Measurements from ENCODE around the gene CTSA. TPM values are rescaled to one million over a fixed set of nuclear protein-coding genes. Genes with fewer than 3 reads are reported as not detected.

CTSA gene
- total and polyA plus RNA-seq, 5 donors from 2014 or later = 104 to 190 (median 158) TPM

DNA sequence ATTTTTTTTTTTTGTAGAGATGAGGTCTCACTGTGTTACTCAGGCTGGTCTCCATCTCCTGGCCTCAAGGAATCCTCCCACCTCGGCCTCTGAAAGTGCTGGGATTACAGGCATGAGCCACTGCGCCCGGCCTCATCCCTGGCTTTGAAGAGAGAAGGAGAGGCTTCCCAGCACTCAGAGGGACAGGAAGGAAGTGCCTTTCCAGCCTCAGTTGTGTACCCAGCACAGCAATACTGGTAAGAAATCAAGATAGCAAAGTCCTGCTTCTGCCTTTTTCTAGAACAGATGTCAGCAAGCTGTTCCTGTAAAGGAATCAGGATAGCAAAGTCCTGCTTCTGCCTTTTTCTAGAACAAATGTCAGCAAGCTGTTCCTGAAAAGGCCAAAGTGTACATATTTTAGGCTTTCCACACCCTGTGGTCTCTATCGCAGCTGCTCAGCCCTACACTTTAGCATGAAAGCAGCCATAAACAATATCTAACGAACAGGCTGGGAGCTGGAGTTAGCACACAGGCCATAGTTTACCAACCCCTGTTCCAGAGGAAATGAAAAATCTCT is 27.1 kb downstream of the CTSA start:
- Mint-ChIP-seq H3K9me3 (no peaks in the 10 kb centered on the region), H3K36me3 (no peaks in the 10 kb centered on the region), H3K27ac (no peak overlapping the region), H3K27me3 (peaks cover 64% of the 10 kb centered on the region), H3K4me1 (no peaks in the 10 kb centered on the region), H3K4me3 (peak overlapping the region in 1 of 4 donors; percentile 21)
- Histone ChIP-seq H3K9me3 (ENCODE audit: control insufficient read depth in 2 of 2, low read length in 2 of 2) (no peaks in the 10 kb centered on the region), H3K27me3 (ENCODE audit: control insufficient read depth, insufficient read depth, low read length) (no peaks in the 10 kb centered on the region), H3K36me3 (ENCODE audit: control insufficient read depth, insufficient read depth, low read length) (no peaks in the 10 kb centered on the region), H3K4me1 (ENCODE audit: control insufficient read depth, insufficient read depth, low read length, poor library complexity, severe bottlenecking) (no peaks in the 10 kb centered on the region), H3K27ac (ENCODE audit: insufficient read depth, low read length, poor library complexity, severe bottlenecking) (no peak overlapping the region), H3K4me3 (ENCODE audit: low read depth, low read length) (no peak overlapping the region)
- ATAC-seq (ENCODE audit: low read depth in 2 of 2) (no peak), DNase-seq (no peak)

DNA sequence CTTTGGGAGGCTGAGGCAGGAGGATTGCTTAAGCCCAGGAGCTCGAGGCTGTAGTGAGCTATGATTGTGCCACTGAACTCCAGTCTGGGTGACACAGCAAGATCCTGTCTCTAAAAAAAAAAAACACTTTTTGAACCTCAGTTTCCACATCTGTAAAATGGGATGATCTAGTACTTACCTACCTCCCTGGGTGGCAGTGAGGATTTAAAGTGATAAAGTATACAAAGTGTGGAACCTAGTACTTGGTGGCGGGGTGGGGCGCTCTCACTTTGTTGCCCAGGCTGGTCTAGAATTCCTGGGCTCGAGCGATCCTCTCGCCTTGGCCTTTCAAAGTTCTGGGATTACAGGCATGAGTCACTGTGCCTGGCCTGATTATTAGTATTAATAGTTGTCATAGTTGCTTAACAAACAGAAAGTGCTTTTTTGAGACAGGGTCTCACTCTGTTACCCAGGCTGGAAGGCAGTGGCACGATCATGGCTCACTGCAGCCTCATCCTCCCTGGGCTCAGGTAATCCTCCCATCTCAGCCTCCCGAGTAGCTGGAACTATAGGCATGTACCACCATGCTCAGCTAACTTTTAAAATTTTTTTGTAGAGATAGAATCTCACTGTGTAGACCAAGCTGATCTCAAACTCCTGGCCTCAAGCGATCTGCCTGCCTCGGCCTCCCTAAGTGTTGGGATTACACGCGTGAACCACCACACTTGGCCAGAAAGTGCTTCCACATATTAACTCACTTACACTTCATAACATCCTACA is 27.8 kb downstream of the CTSA start:
- no peaks in the 10 kb centered on the region for H3K4me1 Mint-ChIP-seq
- Histone ChIP-seq H3K36me3 (ENCODE audit: control insufficient read depth, insufficient read depth, low read length) (no peaks in the 10 kb centered on the region), H3K4me1 (ENCODE audit: control insufficient read depth, insufficient read depth, low read length, poor library complexity, severe bottlenecking) (no peaks in the 10 kb centered on the region), H3K4me3 (ENCODE audit: low read depth, low read length) (no peak overlapping the region), H3K27me3 (ENCODE audit: control insufficient read depth, insufficient read depth, low read length) (no peaks in the 10 kb centered on the region), H3K27ac (ENCODE audit: insufficient read depth, low read length, poor library complexity, severe bottlenecking) (no peak overlapping the region), H3K9me3 (ENCODE audit: control insufficient read depth in 2 of 2, low read length in 2 of 2) (no peaks in the 10 kb centered on the region)
- no peaks in the 10 kb centered on the region for H3K9me3 Mint-ChIP-seq
- no peaks in the 10 kb centered on the region for H3K36me3 Mint-ChIP-seq
- no peak overlapping the region for H3K4me3 Mint-ChIP-seq
- no peak for ATAC-seq (ENCODE audit: low read depth in 2 of 2)
- DNase-seq = no peak
- peaks cover 62% of the 10 kb centered on the region for H3K27me3 Mint-ChIP-seq
- H3K27ac Mint-ChIP-seq = no peak overlapping the region

DNA sequence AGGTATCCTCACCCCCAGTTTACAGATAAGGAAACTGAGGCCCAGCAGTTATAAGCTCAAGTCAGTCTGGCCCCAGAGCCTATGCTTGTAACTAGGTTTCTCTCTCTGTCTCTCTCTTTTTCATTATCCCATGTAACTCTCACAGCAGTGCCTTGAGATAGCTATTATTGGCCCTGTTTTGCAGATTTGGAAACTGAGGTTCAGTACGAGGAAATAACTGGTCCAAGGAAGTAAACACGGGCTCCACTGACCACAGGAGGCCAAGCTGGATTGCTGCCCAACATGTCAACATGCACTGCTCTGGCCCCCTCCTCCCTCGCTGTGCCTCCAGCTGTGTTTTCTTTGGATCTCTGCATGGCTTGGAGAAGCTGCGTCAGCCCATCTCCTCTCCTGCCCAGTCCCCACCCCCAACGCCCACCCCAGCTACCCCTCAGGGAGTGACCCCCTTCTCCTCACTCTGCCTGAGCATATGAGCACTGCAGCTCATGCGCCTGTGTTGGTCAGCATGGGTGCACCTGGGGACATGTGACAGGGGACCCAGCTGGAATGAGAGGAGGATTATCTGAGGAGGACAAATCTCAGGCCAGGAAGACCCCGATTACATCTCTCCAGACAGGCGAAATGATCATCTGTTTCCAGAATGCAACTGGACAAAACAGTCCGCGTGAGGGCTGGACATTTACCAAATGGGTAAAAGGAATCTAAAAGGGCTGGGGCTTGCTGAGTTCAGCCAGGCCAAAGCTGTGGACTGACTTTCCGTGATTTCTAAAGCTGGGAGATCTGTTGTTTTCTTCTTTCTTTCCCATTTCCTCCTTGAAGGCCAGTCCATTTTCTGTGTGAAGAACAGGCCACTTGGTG is 28.6 kb downstream of the CTSA start:
- no peak overlapping the region for H3K4me3 Mint-ChIP-seq
- H3K36me3 Mint-ChIP-seq = no peaks in the 10 kb centered on the region
- no peaks in the 10 kb centered on the region for H3K27me3 ChIP-seq (ENCODE audit: control insufficient read depth, insufficient read depth, low read length)
- no peaks in the 10 kb centered on the region for H3K9me3 ChIP-seq (ENCODE audit: control insufficient read depth in 2 of 2, low read length in 2 of 2)
- ATAC-seq (ENCODE audit: low read depth in 2 of 2) (no peak), DNase-seq (no peak)
- no peaks in the 10 kb centered on the region for H3K4me1 ChIP-seq (ENCODE audit: control insufficient read depth, insufficient read depth, low read length, poor library complexity, severe bottlenecking)
- peaks cover 61% of the 10 kb centered on the region for H3K27me3 Mint-ChIP-seq
- H3K4me1 Mint-ChIP-seq = no peaks in the 10 kb centered on the region
- H3K27ac ChIP-seq (ENCODE audit: insufficient read depth, low read length, poor library complexity, severe bottlenecking) = no peak overlapping the region
- no peaks in the 10 kb centered on the region for H3K9me3 Mint-ChIP-seq
- no peak overlapping the region for H3K4me3 ChIP-seq (ENCODE audit: low read depth, low read length)
- no peaks in the 10 kb centered on the region for H3K36me3 ChIP-seq (ENCODE audit: control insufficient read depth, insufficient read depth, low read length)
- H3K27ac Mint-ChIP-seq = peak overlapping the region in 1 of 3 donors; percentile 71

DNA sequence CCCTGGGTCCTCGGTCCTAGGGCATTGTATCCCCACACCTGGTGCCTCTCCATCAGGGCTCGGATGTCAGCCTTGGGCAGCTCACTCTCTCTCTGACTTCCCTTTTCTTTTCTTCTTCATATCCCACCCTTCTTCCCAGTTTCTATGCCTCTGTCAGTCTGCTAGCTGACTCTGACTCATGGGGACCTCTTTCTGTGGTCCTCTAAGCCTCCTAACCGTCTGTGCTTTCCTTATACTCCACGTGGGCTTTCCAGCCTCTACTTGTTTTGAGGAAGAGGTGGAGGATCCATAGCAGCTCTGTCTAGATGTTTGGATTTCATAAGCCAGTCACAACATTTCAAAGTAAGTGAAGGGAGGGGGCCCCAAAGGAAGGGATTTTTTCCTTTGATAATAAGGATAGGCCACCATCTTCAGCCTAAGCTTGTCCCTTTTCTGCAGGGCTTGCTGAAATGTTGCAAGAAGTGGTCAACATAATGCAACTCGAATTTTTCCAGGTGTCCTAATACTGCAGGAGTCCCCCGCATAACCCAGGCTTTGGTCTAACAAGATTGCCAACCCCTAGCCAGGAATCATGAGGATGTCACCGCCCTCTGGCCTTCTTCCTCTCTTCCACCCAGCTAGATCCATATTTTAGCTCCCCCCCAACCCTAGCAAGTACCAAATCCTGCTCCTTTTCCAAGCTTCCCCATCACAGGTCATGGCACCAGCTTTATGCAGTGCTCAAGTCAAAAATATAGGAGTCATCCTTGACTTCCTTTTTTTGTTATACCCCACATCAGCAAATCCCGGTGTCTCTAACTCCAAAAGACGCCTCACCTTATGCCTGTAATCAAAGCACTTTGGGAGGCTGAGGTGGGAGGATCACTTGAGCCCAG is 29.6 kb downstream of the CTSA start:
- no peaks in the 10 kb centered on the region for H3K9me3 Mint-ChIP-seq

DNA sequence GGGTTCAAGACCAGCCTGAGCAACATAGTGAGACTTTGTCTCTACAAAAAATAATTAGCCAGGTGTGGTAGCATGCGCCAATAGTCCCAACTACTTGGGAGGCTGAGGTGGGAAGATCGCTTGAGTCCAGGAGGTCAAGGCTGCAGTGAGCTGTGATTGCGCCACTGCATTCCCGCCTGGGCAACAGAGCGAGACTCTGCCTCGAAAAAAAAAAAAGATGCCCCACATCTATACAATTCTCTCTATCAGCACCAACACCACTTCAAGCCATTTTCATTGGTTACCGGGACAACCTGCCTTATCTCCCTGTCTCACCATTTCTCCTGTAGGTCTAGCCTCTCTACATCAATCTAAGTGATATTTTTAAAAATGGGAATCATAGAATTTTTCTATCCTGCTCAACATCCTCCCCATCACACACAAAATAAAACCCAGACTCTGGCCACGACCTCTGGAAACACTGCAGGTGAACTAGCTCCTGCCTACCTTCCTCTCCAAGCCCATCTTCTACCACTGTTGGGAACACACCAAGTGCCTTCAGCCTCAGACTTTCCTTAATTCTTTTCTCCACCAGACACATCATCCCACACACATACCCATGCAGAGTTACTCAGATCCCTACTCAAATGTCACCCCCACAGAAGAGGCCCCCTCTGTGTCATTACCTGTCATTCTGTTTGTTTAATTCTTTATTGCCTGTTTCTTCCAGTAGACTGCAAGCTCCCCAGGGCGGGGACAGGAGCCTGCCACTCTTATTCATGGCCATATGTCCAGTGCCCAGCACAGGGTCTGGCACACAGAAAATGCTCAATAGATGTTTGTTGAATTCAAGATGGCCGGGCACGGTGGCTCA is 30.4 kb downstream of the CTSA start:
- no peaks in the 10 kb centered on the region for H3K9me3 Mint-ChIP-seq
- Histone ChIP-seq H3K9me3 (ENCODE audit: control insufficient read depth in 2 of 2, low read length in 2 of 2) (no peaks in the 10 kb centered on the region), H3K27me3 (ENCODE audit: control insufficient read depth, insufficient read depth, low read length) (no peaks in the 10 kb centered on the region), H3K27ac (ENCODE audit: insufficient read depth, low read length, poor library complexity, severe bottlenecking) (no peak overlapping the region), H3K36me3 (ENCODE audit: control insufficient read depth, insufficient read depth, low read length) (no peaks in the 10 kb centered on the region), H3K4me1 (ENCODE audit: control insufficient read depth, insufficient read depth, low read length, poor library complexity, severe bottlenecking) (no peaks in the 10 kb centered on the region), H3K4me3 (ENCODE audit: low read depth, low read length) (no peak overlapping the region)
- no peaks in the 10 kb centered on the region for H3K4me1 Mint-ChIP-seq
- DNase-seq (no peak), ATAC-seq (ENCODE audit: low read depth in 2 of 2) (no peak)
- no peaks in the 10 kb centered on the region for H3K36me3 Mint-ChIP-seq
- no peak overlapping the region for H3K4me3 Mint-ChIP-seq
- no peak overlapping the region for H3K27ac Mint-ChIP-seq
- peaks cover 43% of the 10 kb centered on the region for H3K27me3 Mint-ChIP-seq

More for the DNA sequence above, 29.6 kb downstream of the CTSA start:
- H3K27me3 ChIP-seq (ENCODE audit: control insufficient read depth, insufficient read depth, low read length) = no peaks in the 10 kb centered on the region
- H3K4me3 ChIP-seq (ENCODE audit: low read depth, low read length) = no peak overlapping the region
- no peak overlapping the region for H3K4me3 Mint-ChIP-seq
- no peaks in the 10 kb centered on the region for H3K36me3 ChIP-seq (ENCODE audit: control insufficient read depth, insufficient read depth, low read length)
- H3K4me1 Mint-ChIP-seq = no peaks in the 10 kb centered on the region
- no peaks in the 10 kb centered on the region for H3K9me3 ChIP-seq (ENCODE audit: control insufficient read depth in 2 of 2, low read length in 2 of 2)
- DNase-seq (no peak), ATAC-seq (ENCODE audit: low read depth in 2 of 2) (no peak)
- H3K27ac ChIP-seq (ENCODE audit: insufficient read depth, low read length, poor library complexity, severe bottlenecking) = no peak overlapping the region
- no peaks in the 10 kb centered on the region for H3K36me3 Mint-ChIP-seq
- no peak overlapping the region for H3K27ac Mint-ChIP-seq
- no peaks in the 10 kb centered on the region for H3K4me1 ChIP-seq (ENCODE audit: control insufficient read depth, insufficient read depth, low read length, poor library complexity, severe bottlenecking)
- H3K27me3 Mint-ChIP-seq = peaks cover 52% of the 10 kb centered on the region

DNA sequence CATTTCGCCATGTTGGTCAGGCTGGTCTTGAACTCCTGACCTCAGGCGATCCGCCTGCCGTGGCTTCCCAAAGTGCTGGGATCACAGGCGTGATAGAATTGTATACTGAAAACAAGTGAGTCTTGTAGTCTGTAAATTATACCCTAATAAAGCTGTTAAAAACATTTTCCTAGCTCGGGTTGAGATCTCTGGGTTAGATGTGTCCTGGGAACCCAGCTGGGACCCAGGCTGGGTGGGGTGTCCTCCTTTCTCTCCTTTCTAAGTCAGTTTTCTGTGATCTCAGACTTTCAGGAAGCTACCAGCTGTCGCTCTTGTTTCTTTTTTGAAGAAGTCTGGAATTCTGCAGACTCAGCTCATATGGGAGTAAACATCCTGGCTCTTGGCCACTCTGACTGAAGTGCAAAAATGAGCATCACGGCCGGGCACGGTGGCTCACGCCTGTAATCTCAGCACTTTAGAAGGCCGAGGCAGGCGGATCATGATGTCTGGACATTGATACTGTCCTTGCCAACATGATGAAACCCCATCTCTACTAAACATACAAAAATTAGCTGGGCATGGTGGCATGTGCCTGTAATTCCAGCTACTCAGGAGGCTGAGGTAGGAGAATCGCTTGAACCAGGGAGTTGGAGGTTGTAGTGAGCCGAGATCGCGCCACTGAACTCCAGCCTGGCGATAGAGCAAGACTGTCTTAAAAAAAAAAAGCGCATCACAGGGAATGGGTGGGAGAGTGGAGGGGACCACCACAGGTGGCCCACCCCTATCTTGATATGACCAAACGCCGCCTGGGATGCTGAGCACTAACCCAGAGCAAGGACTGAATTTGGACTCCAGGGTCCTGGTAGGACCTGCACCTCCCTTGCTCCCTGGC is 33.5 kb downstream of the CTSA start:
- ATAC-seq (ENCODE audit: low read depth in 2 of 2) (no peak), DNase-seq (no peak)
- H3K36me3 ChIP-seq (ENCODE audit: control insufficient read depth, insufficient read depth, low read length) = no peaks in the 10 kb centered on the region
- Mint-ChIP-seq H3K27ac (no peak overlapping the region), H3K27me3 (peaks cover 30% of the 10 kb centered on the region), H3K4me3 (peak overlapping the region in 1 of 4 donors; percentile 66), H3K36me3 (no peaks in the 10 kb centered on the region), H3K9me3 (no peaks in the 10 kb centered on the region), H3K4me1 (no peaks in the 10 kb centered on the region)
- no peaks in the 10 kb centered on the region for H3K4me1 ChIP-seq (ENCODE audit: control insufficient read depth, insufficient read depth, low read length, poor library complexity, severe bottlenecking)
- no peaks in the 10 kb centered on the region for H3K9me3 ChIP-seq (ENCODE audit: control insufficient read depth in 2 of 2, low read length in 2 of 2)
- H3K27me3 ChIP-seq (ENCODE audit: control insufficient read depth, insufficient read depth, low read length) = no peaks in the 10 kb centered on the region
- no peak overlapping the region for H3K27ac ChIP-seq (ENCODE audit: insufficient read depth, low read length, poor library complexity, severe bottlenecking)
- no peak overlapping the region for H3K4me3 ChIP-seq (ENCODE audit: low read depth, low read length)
